Tibial artery (tissue), 4 donors: ENCODE data around the gene TNFSF4.

Experiments
- DNase-seq, 2 donors: peaks; one replicate each; pipeline ENCODE4 v3.0.0-alpha.2; 2019
- H3K27ac ChIP-seq, 2 donors: fragments of 200-600 bp; sonication (generic) in 1 of 2; 1 replicate in 1 of 2; 2 replicates in 1 of 2; pipeline ENCODE4 v1.5.1; 2018 to 2019; ENCODE audit warnings: mild to moderate bottlenecking in 1 of 2
- H3K27me3 ChIP-seq, 2 donors: fragments of 200-600 bp; sonication (generic) in 1 of 2; one replicate each; pipeline versions ENCODE4 v1.5.1 to v1.6.0; 2016 to 2019
- H3K36me3 ChIP-seq, 3 donors: fragments of 200-600 bp; sonication (generic) in 2 of 3; one replicate each; pipeline ENCODE4 v1.5.1; 2016 to 2019; ENCODE audit warnings: mild to moderate bottlenecking in 2 of 3
- H3K4me1 ChIP-seq, 4 donors: fragments of 200-600 bp; sonication (generic) in 2 of 4; 1 replicate in 3 of 4; 2 replicates in 1 of 4; pipeline ENCODE4 v1.5.1; 2016 to 2019
- H3K4me3 ChIP-seq, 2 donors: fragments of 200-600 bp; sonication (generic) in 1 of 2; 1 replicate in 1 of 2; 2 replicates in 1 of 2; pipeline ENCODE4 v1.5.1; 2018 to 2019; ENCODE audit warnings: mild to moderate bottlenecking in 2 of 2
- H3K9me3 ChIP-seq, 3 donors: fragments of 200-600 bp; sonication (generic) in 1 of 3; one replicate each; pipeline ENCODE4 v1.5.1; 2016 to 2019
- intact Hi-C: fragments of 100-400 bp; cut with DNase I; formaldehyde crosslinking; loops from one replicate; pipeline ENCODE4 v1.15.0; 2023; ENCODE audit warnings: low total_unique reads
- TF ChIP-seq, protein P1 (sequence below), 2 experiments: fragments of 200-600 bp in 1 of 2; fragments of 450-650 bp in 1 of 2; IDR thresholded peaks; one replicate each; pipeline ENCODE4 v1.5.1; 2017 to 2019; ENCODE audit warnings: antibody characterized with exemption in 2 of 2, mild to moderate bottlenecking in 1 of 2, moderate library complexity in 1 of 2

The TNFSF4 gene

DNA sequence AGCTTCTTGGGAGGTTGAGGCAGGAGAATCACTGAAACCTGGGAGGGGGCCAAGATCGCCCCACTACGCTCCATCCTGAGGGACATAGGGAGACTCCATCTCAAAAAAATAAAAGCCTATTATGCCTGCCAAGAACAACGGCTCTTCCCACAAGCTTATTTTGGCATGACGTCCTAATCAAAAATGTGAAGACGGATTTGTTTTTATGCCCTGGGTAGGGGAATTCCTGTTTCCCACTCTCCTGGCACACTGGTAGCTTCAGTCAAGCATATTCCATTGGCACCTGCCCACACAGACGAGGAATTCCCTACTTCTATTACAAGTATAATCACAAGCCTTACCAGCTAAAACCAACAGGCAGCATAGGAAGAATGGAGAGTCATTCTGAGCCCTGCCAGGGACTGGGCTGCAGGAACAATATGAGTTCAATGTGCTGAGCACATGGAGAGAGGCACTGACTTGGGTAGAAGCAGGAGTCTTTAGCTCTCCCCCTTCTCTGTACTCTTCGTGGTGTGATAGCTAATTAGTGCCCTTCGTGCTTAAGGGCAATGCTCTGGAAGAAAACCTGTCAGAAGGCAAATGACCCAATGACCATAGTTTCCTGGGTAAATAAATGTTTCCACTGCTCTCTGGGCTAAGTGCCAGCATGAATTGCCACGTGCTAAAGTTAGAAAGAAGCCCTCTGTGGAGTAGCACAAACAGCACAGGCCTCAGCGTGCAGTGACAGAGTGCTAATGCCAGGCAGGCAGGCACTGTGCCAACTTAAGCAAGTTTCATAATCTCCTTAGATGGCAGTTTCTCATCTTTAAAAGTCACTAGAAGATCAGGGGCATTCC is 16.8 kb downstream of the TNFSF4 start:
- H3K4me3 ChIP-seq: no peak overlapping the region
- peak overlapping the region; percentile 56 to 71 for H3K27ac ChIP-seq
- peak; percentile 90 to 95 for DNase-seq
- H3K36me3 ChIP-seq: no peaks in the 10 kb centered on the region
- no peaks in the 10 kb centered on the region for H3K27me3 ChIP-seq
- TF ChIP-seq, protein P1, sequence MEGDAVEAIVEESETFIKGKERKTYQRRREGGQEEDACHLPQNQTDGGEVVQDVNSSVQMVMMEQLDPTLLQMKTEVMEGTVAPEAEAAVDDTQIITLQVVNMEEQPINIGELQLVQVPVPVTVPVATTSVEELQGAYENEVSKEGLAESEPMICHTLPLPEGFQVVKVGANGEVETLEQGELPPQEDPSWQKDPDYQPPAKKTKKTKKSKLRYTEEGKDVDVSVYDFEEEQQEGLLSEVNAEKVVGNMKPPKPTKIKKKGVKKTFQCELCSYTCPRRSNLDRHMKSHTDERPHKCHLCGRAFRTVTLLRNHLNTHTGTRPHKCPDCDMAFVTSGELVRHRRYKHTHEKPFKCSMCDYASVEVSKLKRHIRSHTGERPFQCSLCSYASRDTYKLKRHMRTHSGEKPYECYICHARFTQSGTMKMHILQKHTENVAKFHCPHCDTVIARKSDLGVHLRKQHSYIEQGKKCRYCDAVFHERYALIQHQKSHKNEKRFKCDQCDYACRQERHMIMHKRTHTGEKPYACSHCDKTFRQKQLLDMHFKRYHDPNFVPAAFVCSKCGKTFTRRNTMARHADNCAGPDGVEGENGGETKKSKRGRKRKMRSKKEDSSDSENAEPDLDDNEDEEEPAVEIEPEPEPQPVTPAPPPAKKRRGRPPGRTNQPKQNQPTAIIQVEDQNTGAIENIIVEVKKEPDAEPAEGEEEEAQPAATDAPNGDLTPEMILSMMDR (IDR thresholded peaks at IDR 0.05): no peak
- intact Hi-C loops: loop anchor here (10.0 kb wide), 1 partner anchor 656 kb away; the partner anchor contains the start of gene SUCO
- H3K4me1 ChIP-seq: peaks cover 0 to 23% (median 19%) of the 10 kb centered on the region in 4 donors
- no peaks in the 10 kb centered on the region for H3K9me3 ChIP-seq

DNA sequence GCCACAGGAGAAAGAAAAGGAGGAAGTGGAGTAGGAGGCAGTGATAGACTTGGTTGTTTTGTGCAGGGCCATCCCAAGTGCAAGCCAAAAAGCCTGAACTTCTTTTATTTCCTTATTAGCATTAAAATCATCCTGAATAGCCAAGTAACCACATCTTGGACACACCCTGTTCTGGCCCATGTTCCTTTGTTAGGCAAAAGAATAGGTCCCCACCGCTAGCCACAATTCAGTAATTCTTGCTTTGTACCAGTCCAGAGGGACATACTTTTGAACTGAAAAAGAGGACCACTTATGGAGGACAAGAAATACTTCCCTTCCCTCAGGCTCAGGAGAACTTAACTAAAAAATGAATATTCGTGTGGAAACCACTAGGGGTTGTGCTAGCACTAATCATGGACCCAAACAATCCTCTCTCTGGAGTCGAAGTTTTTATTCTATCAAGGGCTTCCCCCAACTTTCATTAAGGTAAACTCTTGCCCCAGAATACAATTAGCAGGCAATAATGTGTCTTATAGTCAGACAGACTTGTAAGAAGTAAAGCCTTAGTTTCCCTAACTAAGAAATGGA is 19.4 kb downstream of the TNFSF4 start:
- no peak overlapping the region for H3K27ac ChIP-seq
- no peak for DNase-seq
- H3K4me1 ChIP-seq: peaks cover 0 to 23% (median 19%) of the 10 kb centered on the region in 4 donors
- H3K27me3 ChIP-seq: no peaks in the 10 kb centered on the region
- TF ChIP-seq, protein P1 (IDR thresholded peaks at IDR 0.05): no peak
- no peaks in the 10 kb centered on the region for H3K36me3 ChIP-seq
- H3K9me3 ChIP-seq: no peaks in the 10 kb centered on the region
- intact Hi-C loops: no loop called here
- no peak overlapping the region for H3K4me3 ChIP-seq

GRCh38 chr1:173181791-173182190 is 25.3 kb downstream of the TNFSF4 start:
- no peak for DNase-seq
- TF ChIP-seq, protein P1 (IDR thresholded peaks at IDR 0.05): no peak
- no peaks in the 10 kb centered on the region for H3K27me3 ChIP-seq
- H3K36me3 ChIP-seq: no peaks in the 10 kb centered on the region
- intact Hi-C loops: no loop called here
- peaks cover 0 to 8% (median 0%) of the 10 kb centered on the region in 3 donors for H3K9me3 ChIP-seq
- no peak overlapping the region for H3K4me3 ChIP-seq
- H3K27ac ChIP-seq: no peak overlapping the region
- peaks cover 0 to 8% (median 0%) of the 10 kb centered on the region in 4 donors for H3K4me1 ChIP-seq

DNA sequence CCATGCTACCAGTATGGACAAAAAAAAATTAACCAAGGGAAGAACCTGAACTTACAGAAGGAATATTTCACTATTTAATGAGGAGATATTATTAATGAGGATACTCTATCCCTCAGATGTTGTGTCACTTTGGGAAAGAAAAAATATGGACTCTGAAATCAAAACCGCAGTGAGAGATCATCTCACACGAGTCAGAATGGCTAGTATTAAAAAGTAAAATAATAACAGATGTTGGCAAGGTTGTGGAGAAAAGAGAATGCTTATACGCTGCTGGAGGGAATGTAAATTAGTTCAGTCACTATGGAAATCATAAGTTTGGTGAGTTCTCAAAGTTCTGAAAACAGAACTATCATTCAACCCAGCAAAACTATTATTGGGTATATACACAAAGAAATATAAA is 30.9 kb downstream of the TNFSF4 start:
- no peak for DNase-seq
- TF ChIP-seq, protein P1 (IDR thresholded peaks at IDR 0.05): no peak

GRCh38 chr1:173175514-173176145 is 31.5 kb downstream of the TNFSF4 start:
- Histone ChIP-seq H3K4me3 (no peak overlapping the region), H3K36me3 (no peaks in the 10 kb centered on the region), H3K27me3 (no peaks in the 10 kb centered on the region), H3K27ac (no peak overlapping the region), H3K4me1 (no peaks in the 10 kb centered on the region), H3K9me3 (peaks cover 4 to 19% (median 17%) of the 10 kb centered on the region in 3 donors)
- intact Hi-C loops: no loop called here
- no peak for DNase-seq
- TF ChIP-seq, protein P1 (IDR thresholded peaks at IDR 0.05): no peak

More for the DNA sequence above, 30.9 kb downstream of the TNFSF4 start:
- Histone ChIP-seq H3K27ac (no peak overlapping the region), H3K9me3 (peaks cover 4 to 15% (median 13%) of the 10 kb centered on the region in 3 donors), H3K36me3 (no peaks in the 10 kb centered on the region), H3K27me3 (no peaks in the 10 kb centered on the region), H3K4me1 (no peaks in the 10 kb centered on the region), H3K4me3 (no peak overlapping the region)
- intact Hi-C loops: no loop called here
